HG03025 (cell line): ENCODE results near the gene ROBO2.

ENCODE experiments used
- ATAC-seq: cut with Tn5 transposase; IDR thresholded peaks from one replicate; pipeline ENCODE4 v1.9.1; 2021; ENCODE audit warnings: mild to moderate bottlenecking, moderate library complexity; ENCODE audit not compliant: unreplicated experiment, low FRiP score

Gene ROBO2

DNA sequence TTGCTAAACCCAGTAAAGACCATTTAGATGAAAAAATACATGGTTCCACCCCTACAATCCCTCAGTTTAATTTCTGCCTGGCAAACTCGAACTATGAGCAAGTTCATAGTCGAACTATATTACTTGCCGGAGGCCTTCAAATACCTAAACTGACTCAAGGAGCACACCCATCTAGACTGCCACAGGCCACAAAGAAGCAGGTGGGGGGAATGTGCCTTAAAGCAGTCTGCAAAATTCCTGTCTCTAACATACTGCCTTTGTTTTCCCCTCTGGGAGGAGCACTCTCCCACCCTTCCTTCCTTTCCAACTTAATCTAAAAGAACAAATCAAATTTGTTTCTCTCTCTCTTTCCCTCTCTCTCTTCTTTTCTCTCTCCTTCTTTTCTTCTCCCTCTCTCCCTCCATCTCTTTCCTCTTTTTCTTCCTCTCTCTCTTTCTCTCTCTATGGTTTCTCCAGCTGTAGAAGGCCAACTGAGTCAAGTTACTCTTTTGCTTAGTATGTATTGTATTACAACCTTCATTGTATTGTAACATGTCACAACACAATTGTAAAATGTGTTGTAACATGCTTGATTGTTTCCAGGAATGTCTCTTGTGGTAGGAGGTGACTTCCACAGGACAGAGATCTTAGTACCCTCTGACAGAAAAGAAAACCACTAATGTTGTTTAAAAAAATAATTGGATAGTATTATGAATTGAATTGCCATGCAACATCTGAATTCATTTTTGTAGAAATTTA lies 496.3 kb downstream of the ROBO2 start:
- ATAC-seq, result no peak

DNA sequence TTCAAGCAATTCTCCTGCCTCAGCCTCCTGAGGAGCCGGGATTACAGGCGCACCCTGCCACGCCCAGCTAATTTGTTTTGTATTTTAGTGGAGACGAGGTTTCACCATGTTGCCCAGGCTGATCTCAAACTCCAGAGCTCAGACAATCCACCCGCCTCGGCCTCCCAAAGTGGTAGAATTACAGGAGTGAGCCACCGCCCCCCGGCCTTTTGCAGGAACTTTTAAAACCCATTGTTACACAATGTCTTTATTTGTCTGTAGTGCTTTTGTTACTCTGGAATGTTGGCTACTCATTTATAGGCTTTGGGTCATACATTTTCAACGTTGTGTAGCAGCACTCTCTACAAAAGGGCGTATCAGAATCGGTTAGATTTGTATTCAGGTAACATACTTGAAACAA lies 499.1 kb downstream of the ROBO2 start:
- no peak for ATAC-seq

DNA sequence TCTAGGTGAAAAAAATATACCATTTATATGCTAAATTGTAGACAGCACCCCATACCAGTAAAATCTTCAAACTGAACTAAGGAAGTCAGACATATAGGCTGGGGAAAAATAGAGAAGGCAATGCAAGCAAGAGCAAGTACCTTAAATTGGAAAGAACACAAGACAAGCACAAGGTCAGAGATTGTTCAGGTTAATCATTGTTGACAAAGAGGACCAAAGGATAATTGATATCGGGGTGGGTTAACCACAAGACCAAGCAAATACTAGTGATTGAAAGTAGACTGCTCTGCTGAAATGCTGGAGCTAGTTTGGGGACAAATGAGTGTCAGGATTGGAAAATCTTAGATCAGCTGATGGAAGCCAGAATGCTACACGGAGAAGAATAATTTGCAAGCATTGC lies 499.8 kb downstream of the ROBO2 start:
- no peak for ATAC-seq

DNA sequence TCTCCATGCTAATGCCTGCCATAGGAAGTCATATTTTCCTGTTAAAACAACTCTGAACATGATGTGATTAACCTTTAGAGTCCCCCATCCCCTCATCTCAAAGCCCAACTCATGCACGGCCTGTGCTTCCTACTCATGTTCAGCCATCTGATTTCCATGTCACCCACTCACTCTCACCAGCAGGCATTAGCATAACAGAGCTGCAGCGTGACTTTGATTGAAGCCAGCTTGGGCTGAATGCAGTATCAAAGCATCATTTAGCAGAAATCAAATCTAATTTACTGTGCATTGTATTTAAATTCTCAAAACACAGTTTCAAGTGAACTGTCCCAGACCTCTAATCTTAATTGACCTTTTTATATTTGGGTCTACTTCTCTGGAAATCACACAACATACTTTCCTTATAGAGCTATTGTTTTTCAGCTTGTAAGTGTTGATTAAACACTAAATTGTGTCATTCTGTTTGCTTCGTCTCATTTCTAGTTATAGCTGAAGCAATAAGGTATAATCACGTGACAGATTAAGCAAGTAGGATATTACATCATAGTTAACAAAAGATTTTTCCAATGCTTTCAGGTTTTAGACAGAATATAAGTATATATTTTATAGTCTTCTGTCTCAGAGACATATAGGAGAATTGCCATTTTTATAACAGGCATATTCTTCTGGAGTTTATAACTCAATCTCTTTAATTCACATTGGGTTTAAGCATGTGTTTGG lies 501.5 kb downstream of the ROBO2 start:
- no peak for ATAC-seq

DNA sequence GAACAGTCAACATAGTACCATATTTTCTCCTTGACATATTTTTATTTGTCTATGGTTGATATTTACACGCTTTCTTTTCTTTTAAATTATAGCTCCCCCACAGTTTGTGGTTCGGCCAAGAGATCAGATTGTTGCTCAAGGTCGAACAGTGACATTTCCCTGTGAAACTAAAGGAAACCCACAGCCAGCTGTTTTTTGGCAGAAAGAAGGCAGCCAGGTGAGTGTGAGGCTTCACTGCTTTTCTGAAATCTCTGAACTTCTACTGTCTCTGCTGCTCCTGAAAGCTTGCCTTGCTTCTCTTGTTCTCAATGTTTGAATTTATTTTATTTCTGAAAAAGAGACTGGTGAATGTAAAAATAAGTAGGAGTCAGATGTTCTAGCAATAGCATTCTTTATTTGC lies 506.3 kb downstream of the ROBO2 start:
- ATAC-seq, result no peak

DNA sequence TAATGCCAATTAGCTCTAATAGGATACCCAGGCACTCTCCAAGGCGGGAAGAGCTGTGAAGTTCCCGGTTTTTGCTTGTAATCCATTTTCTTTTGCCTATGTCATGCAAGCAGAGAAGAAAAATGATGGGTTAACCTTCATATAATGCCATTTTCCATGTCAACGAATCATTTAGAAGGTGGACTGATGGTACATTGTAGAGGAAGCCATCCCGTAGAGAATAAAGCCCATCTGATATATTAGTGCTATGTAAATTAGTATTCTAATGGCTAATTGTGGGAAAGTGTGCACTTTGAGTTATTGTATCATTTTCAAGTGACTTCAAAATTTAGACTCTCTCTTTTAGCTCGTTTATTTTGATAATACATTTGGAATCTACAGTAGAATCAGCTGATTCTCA lies 509.1 kb downstream of the ROBO2 start:
- no peak for ATAC-seq

DNA sequence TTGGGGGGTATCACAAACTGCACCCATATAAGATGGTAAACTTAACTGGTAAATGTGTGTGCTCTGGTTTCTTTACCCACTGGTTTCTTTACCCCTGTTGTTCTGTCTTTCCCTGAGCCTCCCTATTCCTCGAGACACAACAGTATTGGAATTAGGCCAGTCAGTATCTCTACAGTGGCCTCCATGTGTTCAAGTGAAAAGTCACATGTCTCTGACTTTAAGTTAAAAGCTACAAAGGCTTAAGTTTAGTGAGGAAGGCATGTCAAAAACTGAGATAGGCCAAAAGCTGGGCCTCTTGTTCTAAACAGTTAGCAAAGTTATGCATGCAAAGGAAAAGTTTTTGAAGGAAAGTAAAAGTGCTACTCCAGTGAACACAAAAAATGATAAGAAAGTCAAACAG lies 513.3 kb downstream of the ROBO2 start:
- no peak for ATAC-seq

DNA sequence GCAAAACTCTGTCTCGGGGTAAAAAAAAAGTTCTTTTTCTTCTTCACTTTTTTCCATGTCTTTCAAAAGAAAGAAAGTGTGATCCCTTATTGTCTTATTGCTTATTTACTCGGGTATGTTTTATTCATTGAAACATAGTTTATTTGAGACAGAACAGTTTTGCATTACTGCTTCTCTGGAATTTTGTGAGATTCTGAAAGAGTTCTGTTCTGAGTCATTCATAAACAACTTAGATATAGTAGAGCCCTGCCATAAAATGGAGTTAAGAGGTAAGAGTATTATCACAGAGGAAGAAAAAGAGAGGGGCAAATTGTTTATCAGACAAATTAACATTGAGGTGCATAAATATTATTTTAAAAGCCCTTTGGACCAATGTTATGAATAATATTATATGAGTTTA lies 522.2 kb downstream of the ROBO2 start:
- no peak for ATAC-seq

DNA sequence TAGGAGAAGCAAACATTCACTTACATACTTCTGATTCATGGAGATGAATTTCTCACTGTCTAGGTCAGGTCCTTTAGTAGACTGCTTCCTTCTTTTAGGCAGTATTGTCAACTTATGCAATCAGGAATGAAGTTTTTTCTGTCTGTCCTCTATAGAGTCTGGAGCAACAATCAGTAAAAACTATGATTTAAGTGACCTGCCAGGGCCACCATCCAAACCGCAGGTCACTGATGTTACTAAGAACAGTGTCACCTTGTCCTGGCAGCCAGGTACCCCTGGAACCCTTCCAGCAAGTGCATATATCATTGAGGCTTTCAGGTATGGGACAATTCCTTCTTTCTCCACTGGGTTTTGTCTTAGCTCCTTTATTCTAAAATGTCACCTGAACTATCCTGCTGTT lies 523.1 kb downstream of the ROBO2 start:
- no peak for ATAC-seq

DNA sequence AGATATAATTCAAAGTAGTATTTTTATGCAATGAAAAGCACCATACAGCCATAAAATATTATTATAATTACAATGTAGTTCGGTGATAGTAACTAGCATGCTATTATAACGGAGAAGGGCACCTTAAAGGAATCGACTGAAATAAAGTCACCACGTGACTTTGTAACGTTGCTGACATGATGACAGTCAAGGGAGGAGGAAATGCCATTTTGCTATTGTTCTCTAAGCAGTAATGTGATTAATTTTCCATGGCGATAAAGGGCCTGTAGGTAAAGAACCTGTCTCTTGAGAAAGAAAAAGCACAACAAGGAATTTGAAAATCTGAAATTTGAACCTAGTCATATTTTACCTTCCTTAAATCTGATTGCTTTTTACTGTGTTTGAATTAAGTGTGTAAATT lies 526.2 kb downstream of the ROBO2 start:
- no peak for ATAC-seq

DNA sequence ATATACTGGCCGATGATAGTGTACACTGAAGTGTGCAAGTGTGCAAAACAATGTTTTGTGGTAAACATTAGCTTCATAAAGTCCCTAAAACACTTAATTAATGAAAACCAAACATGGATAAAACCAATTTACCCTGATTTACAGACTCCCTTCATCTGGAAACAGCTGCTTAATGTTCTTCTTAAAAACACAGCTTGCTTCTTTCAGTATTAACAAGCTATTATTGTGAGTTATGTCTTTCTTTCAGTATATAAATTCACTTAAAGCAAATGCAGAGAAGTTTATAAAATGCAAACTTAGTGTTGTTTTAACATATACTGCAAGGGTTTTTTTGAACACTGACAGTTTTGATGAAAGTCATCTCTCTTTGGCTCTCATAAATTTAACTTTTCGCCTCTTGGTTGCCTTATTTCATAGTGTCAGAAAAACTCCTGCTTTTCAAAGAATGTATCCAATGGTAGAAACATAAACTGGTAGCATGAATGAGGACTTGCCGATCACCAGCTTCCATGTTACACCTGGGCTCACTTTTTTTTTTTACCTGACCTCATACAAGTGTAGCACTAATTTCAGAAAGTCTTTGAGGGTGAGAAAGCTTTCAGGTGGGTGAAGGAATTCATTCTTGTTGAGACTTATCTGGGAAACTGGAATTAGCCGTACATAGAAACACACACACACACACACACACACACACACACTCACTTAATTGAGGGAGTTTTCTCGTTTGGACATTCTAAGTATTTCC lies 532.2 kb downstream of the ROBO2 start:
- no peak for ATAC-seq

DNA sequence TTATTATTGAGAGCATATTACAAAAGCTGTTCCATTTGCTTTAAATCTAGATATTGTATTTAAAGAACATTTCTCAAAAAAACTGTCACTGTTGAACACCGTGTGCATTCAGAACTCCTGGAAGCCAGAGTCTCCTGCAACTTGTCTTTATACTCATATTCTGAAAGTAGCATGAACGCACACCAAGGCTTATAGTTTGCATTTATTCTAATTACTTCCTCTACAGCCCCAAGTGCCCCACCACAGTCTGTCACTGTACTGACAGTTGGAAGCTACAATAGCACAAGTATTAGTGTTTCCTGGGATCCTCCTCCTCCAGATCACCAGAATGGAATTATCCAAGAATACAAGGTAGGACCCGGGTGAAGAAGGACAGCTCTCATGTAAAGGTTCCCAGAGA lies 537.4 kb downstream of the ROBO2 start:
- no peak for ATAC-seq

DNA sequence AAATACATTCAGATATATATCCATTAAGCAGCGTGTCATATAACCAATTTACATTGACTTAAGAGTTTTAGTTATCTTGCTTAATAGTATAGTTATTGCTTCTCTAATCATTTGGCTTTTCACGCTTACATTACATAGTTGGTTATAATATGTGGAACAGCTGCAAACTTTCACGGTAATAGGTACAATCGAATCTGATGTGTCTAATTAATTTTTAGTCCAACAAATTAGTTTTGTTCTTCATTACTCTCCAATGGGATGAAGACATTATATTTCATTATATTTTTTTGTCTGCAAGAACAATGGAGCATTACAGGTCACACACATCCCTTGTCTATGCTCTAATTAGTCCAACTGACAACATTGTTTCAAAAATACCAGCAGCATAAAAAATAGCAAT lies 546.3 kb downstream of the ROBO2 start:
- no peak for ATAC-seq

DNA sequence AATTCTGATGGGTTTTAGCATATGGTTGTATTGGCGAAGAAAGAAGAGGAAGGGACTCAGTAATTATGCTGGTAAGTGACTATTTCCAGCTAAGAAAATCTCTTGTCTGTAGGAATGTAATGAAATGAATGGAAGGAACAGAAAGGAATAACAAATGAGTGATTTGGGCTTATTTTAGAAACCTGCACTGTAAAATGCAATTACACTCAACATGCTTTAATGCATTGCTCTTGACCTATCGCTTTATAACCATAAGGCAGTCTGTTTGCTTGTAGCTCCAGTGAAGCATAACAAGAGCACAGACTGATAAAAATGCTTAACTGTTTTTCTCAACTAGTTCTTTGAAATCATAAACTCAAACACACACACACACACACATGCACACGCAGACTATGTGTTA lies 549.0 kb downstream of the ROBO2 start:
- no peak for ATAC-seq

DNA sequence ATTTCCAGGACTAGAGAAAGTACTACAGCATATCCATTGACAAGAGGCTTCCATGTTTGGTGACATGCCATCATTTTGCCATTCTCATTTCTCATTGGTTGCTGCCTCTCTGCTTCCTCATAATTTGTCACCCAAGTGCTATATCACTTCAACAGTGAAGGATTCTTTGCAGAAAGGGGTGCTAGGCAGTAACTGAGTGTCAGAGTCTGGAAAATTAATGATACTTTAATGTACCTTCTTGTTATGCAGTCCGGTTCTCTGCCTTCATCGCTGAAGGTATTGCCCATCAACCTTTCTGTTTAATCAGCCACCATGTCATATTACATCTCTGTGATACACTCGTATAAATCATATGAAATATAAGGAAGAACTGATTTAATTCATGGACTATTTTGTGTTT lies 550.3 kb downstream of the ROBO2 start:
- no peak for ATAC-seq

DNA sequence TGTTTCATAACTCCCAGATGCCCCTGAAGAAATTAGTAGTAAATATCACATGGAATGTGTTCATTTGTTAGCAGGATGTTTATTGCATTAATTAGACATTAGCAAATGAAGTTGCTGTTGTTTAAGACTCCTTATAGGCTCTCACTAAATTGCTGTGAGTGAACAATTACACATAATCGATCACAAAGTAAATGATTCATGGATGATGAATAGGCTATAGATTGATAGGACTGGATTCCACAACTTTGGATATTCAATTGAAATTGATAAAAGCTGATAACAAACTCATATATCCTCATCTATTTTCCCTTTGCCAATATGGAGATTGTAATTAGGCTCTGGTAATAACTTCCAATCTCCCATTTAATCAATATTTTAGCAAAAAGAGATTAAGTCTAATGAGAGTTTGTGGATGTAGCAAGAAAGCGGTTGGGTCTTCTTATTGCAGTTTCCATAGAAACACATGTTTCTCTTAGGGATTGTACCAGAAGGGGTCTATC lies 555.5 kb downstream of the ROBO2 start:
- ATAC-seq, result no peak

DNA sequence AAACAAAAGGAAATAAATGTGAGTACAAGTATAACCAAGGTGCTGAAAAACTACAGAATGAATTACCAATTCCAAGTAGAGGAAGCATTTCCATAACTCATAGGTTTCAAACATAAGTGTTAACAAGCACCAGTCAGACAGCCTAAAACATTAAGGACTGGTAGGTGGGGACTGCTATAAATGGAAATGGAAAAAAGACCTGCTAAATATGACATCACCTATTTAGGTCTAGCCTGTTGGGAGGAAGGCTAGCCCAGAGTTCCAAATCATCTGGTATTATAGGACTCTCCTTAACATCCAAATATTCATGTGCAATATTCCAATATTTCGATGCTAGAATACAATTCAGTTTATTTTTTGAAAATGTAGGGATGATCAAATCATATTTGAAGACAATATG lies 560.0 kb downstream of the ROBO2 start:
- no peak for ATAC-seq

DNA sequence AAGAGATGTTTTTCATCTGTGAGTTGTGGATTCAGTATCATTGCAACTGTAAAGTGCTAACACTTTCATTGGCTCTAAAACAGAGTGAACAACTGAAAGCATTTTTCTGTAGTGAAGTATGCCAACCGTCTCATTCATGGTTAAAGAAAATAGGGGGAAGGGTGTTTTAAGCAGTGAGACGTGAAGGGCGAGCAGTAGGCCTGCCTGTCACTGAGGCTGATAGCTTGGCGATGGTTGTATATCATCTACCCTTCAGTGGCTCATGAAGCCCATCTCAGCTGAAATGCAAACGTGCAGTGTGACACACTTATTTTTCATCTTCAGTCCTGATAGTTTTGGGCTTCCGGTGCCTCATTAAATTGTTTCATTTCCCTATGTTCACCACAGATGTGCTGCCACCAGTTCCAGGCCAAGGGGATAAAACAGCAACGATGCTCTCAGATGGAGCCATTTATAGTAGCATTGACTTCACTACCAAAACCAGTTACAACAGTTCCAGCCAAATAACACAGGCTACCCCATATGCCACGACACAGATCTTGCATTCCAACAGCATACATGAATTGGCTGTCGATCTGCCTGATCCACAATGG lies 562.0 kb downstream of the ROBO2 start:
- ATAC-seq, result no peak

DNA sequence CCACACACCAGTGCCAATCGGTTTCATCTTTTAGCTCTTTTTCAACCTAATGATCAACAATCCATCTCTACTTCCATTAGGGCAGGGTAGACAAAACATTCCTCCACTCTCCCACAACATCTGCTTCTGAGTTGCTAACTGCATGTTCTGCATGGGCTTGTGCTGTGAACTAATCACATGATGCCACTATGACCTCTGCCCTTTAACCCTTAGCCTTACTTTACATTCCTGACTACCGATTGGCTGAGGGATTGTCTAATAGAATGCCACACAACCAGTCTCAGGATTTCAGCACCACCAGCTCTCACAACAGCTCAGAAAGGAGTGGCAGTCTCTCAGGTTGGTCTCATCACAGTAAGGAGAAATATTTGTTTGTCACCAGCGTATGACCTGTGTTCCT lies 562.8 kb downstream of the ROBO2 start:
- ATAC-seq, result no peak

DNA sequence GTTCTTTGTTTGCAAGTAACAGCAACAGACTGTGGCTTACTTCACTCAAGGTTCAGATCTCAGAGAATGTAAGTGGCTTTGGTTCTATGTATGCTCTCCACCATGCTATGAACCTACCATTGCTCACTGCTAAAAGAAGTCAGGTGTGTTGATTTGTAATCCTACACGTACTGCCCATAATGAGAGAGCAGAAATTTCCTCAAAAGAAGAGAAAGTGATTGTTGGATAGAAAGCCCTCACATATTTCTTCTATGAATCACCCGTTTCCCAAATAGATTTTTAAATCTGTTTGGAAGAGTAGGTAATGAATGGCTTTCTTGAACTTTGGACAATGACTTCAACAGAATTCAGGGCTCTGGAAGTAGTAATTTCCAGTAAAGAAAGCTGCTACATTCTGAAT lies 565.4 kb downstream of the ROBO2 start:
- ATAC-seq, result no peak

DNA sequence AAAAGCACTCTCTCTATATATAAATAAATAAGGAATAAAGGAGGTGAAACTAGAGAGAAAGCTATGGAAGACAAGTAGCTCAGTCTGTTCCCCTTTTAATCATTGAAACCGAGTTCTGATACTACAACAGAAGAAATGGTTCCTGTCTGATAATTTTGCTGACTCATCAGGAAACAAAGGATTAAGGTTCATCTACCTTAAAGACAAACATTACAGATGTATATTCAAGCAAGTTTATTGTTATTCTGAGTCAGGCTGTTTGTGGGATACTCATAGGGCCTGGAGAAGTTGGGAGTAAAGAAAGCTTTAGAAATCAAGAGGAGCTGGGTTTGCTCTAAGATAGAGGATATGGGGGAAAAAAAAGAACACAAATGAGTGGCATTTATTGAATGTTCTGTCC lies 566.0 kb downstream of the ROBO2 start:
- no peak for ATAC-seq
